Right lobe of liver (tissue), 6 donors: ENCODE results near the gene DUSP7. TPM values are rescaled to one million over a fixed set of nuclear protein-coding genes. Genes with fewer than 3 reads are reported as not detected.
A peak's percentile ranks its signal among the peaks of the same experiment; 100 is the strongest.

Source experiments
- ATAC-seq, 4 donors: fragments of 200-7000 bp; cut with Tn5 transposase; one replicate each; pipeline ENCODE4 v1.9.1; 2020; ENCODE audit warnings: mild to moderate bottlenecking in 4 of 4, moderate library complexity in 4 of 4
- DNase-seq, 3 donors: peaks; one replicate each; pipeline ENCODE4 v3.0.0-alpha.2; 2020
- H3K27ac ChIP-seq, 3 donors: fragments of 200-600 bp; one replicate each; pipeline ENCODE4 v1.8.0; 2022
- H3K27me3 ChIP-seq, 2 donors: fragments of 200-600 bp; one replicate each; pipeline ENCODE4 v1.8.0; 2022
- H3K36me3 ChIP-seq, 4 donors: fragments of 200-600 bp; sonication (generic) in 1 of 4; one replicate each; pipeline versions ENCODE4 v1.5.1 to v1.8.0; 2017 to 2022; ENCODE audit warnings: control low read depth in 1 of 4
- H3K4me1 ChIP-seq, 4 donors: fragments of 200-600 bp; sonication (generic) in 1 of 4; one replicate each; pipeline versions ENCODE4 v1.5.1 to v1.8.0; 2017 to 2022; ENCODE audit warnings: control low read depth in 1 of 4
- H3K4me3 ChIP-seq, 3 donors: fragments of 200-600 bp; one replicate each; pipeline ENCODE4 v1.8.0; 2022
- H3K9me3 ChIP-seq, 4 donors: fragments of 200-600 bp; sonication (generic) in 1 of 4; one replicate each; pipeline versions ENCODE4 v1.5.1 to v1.8.0; 2017 to 2022; ENCODE audit warnings: control low read depth in 1 of 4
- CTCF ChIP-seq, 4 donors: fragments of 200-600 bp in 3 of 4; fragments of 450-650 bp in 1 of 4; IDR thresholded peaks; one replicate each; pipeline versions ENCODE4 v1.5.1 to v1.8.0; 2016 to 2022; ENCODE audit warnings: antibody characterized with exemption in 4 of 4, mild to moderate bottlenecking in 2 of 4
- POLR2A ChIP-seq: fragments of 450-650 bp; IDR thresholded peaks from one replicate; pipeline ENCODE4 v1.6.1; 2017; ENCODE audit warnings: antibody characterized with exemption, mild to moderate bottlenecking
- WGBS: methylation state at CpG from one replicate; pipeline ENCODE4 v1.1.6; 2018; ENCODE audit warnings: low coverage, low lambda C conversion rate; ENCODE audit not compliant: insufficient coverage; ENCODE audit errors: missing lambda C conversion rate; 5-methylcytosine and 5-hydroxymethylcytosine counted together
- intact Hi-C, 2 donors: fragments of 100-400 bp; cut with DNase I; formaldehyde crosslinking; loops; one replicate each; pipeline versions ENCODE4 v1.11.2 to v1.14.1; 2022
- total RNA-seq, 6 experiments: library from RNA; depleted of rRNA in 2 of 6; stranded (reverse); fragments of >200 nt in 2 of 6; fragmentation: NEBNext Ultra II Directional in 3 of 6; extraction: Animal tissue kit (Norgen Biotek cat#: 25700) in 3 of 6; gene quantifications; one replicate each; pipeline versions ENCODE4 v1.1.0 to v1.2.4, GENCODE V29; 2016 to 2023
- donor health status: DM: no; HTN: yes; CAD: no.
- donor health status: DM: no; HTN: no; CAD: no.
- donor health status: DM: no; HTN: no; CAD: no.
- donor health status: DM: no; HTN: yes; CAD: no.
- donor health status: DM: no; HTN: yes; CAD: no.

DUSP7 gene
- total RNA-seq, 6 experiments from 2014 or later = 3.0 to 4.2 (median 3.5) TPM

GRCh38 chr3:52056968-52057811 lies 819 bp upstream of the DUSP7 start:
- WGBS = 0% methylated on average over 19 of the region's 55 CpGs
- peaks cover 0 to 15% (median 2%) of the 10 kb centered on the region in 4 donors for H3K4me1 ChIP-seq
- no peaks in the 10 kb centered on the region for H3K9me3 ChIP-seq
- intact Hi-C loops = no loop called here
- ATAC-seq (peak; percentile 90 to 92 (median 91)), DNase-seq (peak; percentile 100)
- H3K36me3 ChIP-seq = no peaks in the 10 kb centered on the region
- no peaks in the 10 kb centered on the region for H3K27me3 ChIP-seq
- peak overlapping the region; percentile 62 to 79 (median 64) for H3K27ac ChIP-seq
- H3K4me3 ChIP-seq = peak overlapping the region; percentile 42 to 66 (median 46)
- TF ChIP-seq POLR2A (no peak), CTCF (IDR thresholded peaks at IDR 0.05) (peak in 1 of 4 donors; percentile 32)

- intact Hi-C loops = no loop called here
- H3K27ac ChIP-seq = peak overlapping the region; percentile 47 to 68 (median 66)
- WGBS = 16% methylated on average over 5 of the region's 94 CpGs
- DNase-seq = peak; percentile 63 to 69 (median 64)
- peaks cover 0 to 15% (median 2%) of the 10 kb centered on the region in 4 donors for H3K4me1 ChIP-seq
- TF ChIP-seq POLR2A = no peak
- TF ChIP-seq CTCF (IDR thresholded peaks at IDR 0.05) = peak in 3 of 4 donors; percentile 6 to 39 (median 17)
- no peaks in the 10 kb centered on the region for H3K27me3 ChIP-seq
- H3K4me3 ChIP-seq = peak overlapping the region; percentile 57 to 66 (median 62)
- peaks cover 0 to 3% (median 0%) of the 10 kb centered on the region in 4 donors for H3K36me3 ChIP-seq
- no peaks in the 10 kb centered on the region for H3K9me3 ChIP-seq
- peak in 1 of 4 donors; percentile 4 for ATAC-seq
Measured at GRCh38 chr3:52055537-52056351, 627 bp downstream of the DUSP7 start.

DNA sequence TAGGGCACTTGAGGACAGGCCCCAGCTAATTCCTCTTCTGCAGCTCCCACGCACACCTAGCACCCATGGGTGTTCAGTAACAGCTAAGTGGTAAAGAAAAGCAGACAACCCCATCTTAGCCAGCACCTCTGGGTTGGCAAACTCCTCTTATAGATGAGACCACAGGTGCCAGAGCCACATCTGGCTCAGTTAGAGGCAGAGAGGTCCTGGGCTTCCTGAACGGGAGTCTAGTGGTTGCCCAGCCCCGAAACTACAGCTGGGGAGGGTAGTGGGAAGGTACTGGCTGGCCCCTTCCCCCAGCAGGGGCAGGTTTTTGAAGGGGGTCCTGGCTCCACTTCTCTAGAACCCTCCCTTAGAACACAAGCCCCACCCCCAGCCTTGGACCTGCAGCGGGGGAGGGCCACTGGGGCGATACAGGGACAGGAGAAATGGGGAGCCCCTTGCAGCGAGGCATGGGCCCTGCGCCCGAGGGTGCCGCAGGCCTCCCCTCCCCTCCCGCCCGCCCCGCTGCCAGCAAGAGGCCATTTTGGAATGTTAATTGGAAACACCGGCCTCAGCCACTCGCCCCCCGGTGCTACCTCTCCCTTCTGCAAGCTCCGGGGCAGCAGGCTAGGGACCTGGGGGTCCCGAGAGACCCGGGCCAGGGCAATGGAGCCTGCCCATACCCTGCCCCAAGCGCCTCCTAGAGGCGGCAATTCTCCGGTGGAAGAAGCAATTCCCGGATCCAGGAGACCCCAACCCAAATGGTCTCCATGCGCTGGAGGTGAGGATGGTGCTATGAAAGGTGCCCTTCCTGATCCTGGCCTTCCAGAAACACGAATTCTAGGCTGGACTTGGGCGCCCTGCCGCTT lies 1.5 kb downstream of the DUSP7 start:
- H3K9me3 ChIP-seq = no peaks in the 10 kb centered on the region
- DNase-seq (no peak), ATAC-seq (no peak)
- peaks cover 0 to 15% (median 2%) of the 10 kb centered on the region in 4 donors for H3K4me1 ChIP-seq
- whole genome bisulfite sequencing = 21% methylated on average over 3 of the region's 26 CpGs
- peak overlapping the region; percentile 47 to 68 (median 66) for H3K27ac ChIP-seq
- peak overlapping the region; percentile 57 to 66 (median 62) for H3K4me3 ChIP-seq
- intact Hi-C loops = loop anchor here in 1 of 2 donors (5.0 kb wide), 1 partner anchor 67 kb away; no protein-coding TSS in a partner anchor
- H3K27me3 ChIP-seq = no peaks in the 10 kb centered on the region
- TF ChIP-seq POLR2A = no peak
- peak in 1 of 4 donors; percentile 8 for TF ChIP-seq CTCF (IDR thresholded peaks at IDR 0.05)
- H3K36me3 ChIP-seq = peaks cover 0 to 11% (median 3%) of the 10 kb centered on the region in 4 donors
